HG02610 (cell line): Measurements from ENCODE around the gene SPA17.
A peak's percentile ranks its signal among the peaks of the same experiment; 100 is the strongest.

Experiments
- ATAC-seq: cut with Tn5 transposase; IDR thresholded peaks from one replicate; pipeline ENCODE4 v1.9.1; 2021; ENCODE audit warnings: mild to moderate bottlenecking, moderate library complexity; ENCODE audit not compliant: unreplicated experiment

SPA17 gene

DNA sequence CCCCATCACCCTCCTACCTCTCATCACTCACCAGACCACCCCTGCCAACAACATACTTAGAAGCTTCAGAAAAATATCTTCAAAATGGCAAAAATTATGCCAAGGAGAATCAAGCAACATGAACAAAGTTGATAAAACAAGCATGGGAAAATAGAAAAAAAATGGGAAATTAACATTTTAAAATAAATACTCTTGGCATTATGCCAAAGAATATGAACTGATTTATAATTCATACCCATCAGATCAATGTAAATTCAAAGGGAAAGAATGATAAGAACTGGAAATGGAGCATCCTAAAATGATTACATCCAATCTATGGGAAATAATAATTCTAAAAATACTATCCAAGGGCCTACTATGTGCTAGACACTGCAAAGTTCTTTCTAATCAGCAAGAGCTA is 12.2 kb upstream of the SPA17 start:
- no peak for ATAC-seq

DNA sequence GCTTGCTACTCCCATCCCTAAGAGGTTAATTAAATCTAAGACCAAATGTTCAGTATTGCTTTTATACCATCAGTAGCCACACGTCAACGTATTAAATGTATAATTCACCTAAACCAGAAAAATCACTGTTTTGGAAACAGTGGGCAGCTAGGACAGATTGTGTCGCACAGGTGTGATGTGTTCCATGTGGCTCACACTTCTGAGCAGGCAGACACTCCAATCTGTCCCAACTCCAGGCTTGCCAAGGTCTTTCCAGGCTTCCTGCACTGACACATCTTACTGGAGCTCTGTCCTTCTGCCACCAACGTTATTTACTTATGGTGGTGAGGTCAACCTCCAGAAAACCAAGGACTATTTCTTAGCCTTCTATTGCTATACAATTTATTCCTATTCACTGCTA is 11.6 kb upstream of the SPA17 start:
- no peak for ATAC-seq

DNA sequence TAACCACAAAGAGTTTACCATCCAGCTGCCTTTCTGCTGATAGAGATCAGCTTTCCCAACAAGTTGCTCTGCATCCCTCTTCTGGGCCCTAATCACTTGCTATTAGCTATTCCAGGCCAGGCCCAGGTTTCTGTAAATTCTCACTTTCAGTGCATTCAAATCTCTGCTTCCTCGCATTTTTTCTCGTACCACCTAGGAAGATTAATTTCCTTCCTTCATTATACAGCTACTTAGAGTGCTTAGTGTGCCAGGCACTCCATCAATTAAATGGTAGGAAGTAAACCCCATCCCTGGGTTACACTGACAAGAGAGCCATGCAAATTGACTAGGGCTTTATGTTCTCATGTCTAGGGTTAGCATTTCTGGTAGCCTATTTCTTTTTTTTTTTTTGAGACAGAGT is 9.8 kb upstream of the SPA17 start:
- ATAC-seq: no peak

DNA sequence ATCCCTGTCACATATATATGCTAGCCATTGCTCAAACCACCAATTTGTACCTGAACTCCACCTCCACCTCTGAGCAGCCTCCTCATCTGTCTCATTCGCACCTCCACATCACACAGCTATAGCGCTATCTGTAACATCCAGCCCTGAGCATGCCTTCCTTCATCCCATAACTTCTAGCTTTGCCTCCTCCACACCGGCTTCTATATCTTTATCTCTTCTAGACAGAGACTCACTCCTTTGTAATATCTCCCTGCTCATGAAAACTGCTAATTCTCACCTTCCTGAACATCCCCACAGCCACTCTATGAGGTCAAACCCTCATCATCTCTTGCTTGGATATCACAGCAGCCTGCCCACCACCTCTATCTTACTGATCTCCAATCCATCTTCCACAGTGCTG is 6.1 kb upstream of the SPA17 start:
- ATAC-seq: no peak

DNA sequence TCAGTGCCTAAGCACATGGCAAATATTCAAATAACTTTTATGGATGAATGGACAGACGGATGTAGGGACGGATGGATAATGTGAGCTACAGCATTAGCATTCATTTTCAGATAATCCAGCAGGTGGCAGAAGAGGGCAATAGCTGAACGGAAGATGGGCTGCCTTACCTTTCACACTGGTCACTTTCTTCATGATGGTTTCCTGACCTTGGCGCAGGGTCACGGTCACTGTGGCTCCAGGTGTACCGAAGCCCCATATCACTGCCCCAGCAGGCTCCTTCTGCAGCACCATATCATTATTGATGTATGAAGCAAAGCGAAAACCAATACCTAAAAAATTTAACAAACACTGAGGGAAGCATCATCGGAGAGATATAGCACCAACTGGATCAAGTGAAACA is 4.5 kb upstream of the SPA17 start:
- peak; percentile 28 for ATAC-seq

DNA sequence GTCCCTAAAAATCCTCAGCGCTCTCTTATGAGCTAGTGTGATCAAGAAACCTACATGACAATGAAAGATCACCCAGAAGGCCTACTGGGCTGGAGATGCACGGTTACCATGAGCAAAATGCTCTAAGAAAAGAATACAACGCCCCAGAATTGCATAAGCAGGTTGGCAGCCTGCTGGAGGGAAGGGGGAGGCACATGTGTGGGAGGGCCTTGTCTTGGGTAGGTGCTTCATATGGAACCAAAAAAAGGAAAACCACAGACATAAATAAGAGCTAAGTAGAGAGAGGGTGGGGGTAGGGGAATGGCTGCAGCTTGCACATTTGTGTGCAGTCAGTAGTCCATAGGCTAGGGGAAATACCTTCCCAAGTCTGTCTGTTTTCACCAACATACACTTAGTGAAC is 3.0 kb upstream of the SPA17 start:
- no peak for ATAC-seq

DNA sequence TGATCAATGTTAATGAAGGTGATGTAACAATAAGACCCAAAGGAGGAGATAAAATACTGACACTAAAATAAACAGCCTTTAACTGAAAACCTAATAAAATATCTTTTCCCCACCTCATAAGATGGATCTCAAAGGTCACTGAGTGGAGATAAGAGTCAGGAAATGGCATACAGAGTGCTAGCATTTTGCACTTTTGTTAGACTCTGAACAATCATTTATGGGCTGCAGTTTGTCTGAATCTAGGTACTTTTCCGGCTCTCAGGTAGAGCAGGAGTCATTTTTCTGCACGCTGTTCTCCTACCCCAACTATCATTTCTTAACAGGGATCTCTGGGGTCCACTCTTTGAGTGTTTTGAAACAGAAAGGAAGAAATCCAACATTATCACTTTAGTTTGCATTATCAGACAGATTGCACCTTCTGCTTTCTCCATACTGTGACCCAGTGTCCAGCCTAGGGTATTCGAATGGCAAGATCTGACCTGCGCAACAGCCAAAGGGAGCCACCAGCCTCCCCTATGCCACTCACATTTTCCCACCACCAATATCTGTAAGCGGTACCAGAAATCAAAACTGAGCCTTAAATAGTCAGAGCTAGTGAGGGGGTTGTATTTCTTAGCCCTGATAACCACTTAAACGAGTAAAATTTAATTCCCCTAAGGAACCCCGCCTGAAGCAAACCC is 1.0 kb upstream of the SPA17 start:
- ATAC-seq: no peak

DNA sequence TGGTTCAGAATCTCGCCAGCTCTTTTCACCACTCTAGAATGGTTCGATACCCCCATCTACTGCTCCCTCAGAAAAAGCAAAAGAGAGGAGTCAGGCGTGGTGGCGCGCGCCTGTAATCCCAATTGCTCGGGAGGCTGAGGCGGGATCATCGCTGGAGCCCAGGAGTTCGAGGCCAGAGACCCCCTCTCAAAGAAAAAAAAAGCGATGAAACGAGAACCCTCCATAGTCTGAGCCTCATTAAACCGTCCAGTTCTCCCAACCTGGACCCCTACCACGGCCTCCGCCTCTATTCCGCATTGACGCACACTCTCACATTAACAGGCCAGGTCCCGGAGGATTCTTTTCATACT is 439 bp downstream of the SPA17 start:
- ATAC-seq: no peak

DNA sequence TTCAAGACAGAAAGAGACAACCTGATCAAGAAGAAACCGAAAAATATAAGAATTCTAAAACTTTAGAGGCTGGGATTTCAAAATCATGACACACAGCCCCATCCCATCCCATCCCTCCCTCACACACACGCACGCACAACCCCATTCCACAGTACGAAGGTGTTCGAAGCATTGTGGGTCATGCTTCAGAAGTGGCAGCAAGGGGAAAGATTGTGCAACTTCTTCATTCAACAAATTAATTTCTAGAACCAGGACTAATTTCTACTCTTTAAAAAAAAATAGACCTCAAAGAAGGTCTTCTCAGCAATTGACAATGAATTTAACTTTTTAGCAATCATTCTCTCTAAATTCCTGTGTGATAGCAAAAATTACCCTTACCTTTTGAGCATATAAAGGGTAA is 867 bp downstream of the SPA17 start:
- ATAC-seq: no peak

DNA sequence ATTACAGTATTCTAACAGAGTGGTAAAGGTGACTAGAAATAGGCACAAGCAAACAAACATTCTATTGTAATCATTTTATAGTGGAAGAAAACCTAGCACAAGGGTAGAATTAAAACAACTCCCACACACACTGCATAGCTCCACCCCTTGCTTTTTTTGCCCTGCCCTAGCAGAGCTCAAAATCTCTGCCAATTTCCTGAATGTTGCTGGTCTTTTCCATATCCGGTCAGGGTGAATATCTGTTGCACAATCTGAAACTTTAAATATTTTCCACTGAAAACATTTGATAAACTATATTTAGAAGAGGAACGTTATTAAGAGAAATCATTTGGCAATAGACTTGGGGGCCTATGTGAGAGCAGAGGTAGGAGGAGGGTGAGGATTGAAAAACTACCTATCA is 2.7 kb downstream of the SPA17 start:
- no peak for ATAC-seq

DNA sequence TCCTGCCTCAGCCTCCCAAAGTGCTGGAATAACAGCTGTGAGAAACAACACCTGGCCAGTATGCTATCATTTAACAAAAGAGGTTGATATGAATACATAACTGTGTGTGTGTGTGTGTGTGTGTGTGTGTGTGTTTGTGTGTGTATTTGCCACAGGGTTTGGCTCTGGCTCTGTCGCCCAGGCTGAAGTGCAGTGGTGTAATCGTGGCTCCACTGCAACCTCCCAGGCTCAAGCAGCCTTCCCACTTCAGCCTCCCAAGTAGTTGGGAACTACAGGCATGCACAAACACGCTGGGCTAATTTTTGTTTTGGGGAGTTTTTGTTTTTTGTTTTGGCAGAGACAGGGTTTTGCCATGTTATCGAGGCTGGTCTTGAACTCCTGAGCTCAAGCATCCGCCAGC is 4.7 kb downstream of the SPA17 start:
- no peak for ATAC-seq

DNA sequence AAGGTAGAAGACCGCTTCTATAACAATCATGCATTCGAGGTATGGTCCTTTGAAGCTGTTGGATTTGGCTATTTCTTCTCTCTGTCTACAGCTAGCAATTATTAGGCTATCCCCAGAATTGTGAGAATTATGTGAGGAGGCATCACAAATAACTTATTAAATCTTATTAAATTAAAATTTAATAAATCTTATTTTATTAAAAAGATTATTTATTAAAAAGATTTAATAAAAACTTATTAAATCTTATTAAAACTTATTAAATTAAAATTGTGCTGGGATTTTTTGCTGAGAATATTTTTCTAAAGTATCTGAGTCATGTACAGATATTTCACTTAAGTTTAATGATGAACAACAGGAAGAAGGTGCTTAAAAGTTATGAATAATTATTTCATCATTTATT is 7.7 kb downstream of the SPA17 start:
- ATAC-seq: no peak

DNA sequence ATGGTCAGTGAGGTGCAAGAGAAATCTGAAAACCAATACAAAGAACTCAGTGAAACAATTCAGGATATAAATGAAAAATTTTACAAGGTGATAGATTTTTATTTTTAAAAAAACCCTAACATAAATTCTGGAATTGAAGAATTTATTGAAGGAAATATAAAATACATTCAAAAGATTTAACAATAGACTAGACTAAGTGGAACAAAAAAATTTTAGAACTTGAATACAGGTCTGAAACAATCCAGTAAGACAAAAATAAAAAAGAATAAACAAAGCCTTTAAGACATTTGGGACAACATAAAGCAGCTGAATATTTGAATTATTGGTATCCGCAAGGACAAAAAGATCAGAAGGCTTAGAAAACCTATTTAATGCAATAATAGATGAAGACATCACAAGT is 8.7 kb downstream of the SPA17 start:
- ATAC-seq: no peak

DNA sequence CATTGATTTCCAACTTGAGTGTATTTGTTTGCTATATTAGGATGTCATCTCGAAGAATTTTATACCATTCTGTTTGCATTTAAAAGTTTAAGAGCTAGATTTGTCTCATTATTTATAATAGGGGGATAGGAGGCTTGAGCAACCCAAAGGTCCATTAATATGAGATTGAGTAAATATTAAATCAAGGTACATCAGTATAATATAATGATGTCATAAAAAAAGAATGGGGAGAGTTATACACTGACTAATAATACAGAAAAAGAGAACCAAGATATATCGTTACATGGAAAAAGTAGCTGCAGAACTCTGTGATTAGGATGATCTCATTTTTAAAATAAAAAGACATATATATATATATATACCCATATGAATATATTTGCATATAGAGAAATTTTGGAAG is 19.4 kb downstream of the SPA17 start:
- no peak for ATAC-seq

DNA sequence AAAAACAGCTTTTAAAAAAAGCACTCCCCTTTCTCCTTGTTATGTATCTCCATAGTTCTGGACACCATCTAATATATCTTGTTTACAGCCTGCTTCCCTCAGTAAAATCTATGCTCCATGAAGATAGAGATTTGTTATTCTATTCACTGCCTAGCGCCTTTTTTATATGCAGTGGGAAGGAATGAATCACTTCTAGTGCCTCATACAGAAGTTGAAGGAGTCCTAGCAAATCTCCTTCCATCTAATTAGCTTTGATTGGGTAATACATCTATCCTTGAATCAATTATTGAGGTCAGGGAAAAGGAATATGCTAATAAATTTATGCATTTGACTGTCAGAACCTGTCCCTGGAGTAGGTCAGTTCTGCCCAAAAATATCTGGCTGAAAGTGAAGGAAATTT is 25.8 kb downstream of the SPA17 start:
- no peak for ATAC-seq

DNA sequence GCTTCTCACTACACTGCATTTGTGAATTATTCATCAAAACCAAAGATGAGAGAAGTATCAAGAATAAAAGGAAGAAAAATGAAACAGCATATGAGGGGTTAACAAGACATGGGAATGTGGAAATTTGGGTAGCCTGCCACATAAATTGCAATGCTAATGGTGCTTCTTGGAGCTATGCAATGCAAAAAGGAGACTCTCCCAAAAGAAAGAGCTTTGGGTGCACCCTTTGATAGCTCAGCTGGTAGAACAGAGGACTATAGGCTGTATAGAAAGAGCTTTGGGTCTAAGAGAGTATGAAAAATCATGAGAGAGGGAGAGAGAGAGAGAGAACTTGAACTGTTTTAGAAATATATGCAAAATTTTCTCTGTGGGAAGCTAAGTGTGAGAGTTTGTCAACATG is 26.3 kb downstream of the SPA17 start:
- ATAC-seq: no peak

DNA sequence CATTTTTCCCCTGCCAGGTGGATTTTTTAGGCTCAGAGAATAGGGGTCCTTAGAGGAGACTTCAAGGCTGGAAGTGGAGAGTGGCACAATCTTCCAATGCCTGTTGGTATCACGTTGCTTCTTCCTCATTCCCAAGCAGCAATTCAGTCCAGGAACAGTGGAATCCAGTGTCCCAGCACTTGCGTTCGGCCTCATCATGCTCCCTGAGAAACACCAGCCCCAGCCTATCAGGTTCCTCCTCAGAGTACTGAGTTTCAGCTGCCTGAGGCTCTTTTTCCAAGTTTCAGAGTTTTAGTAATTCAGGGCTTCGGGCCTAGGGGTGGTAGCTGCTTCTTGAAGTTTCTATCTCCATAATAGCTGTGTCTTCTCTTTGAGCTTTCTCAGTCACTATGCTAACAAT is 34.1 kb downstream of the SPA17 start:
- ATAC-seq: no peak

DNA sequence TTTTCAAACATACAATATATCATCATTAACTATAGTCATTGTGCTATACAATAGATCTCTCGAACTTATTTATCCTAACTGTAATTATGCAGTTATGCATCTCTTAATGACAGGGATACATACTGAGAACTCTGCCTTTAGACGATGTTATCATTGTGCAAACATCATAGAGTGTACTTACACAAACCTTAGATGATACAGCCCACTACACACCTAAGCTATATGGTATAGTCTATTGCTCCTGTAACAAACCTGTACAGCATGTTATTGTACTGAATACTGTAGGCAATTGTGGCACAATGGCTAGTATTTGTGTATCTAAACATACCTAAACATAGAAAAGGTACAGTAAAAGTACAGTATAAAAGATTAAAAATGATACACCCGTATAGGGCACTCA is 38.7 kb downstream of the SPA17 start:
- ATAC-seq: no peak

DNA sequence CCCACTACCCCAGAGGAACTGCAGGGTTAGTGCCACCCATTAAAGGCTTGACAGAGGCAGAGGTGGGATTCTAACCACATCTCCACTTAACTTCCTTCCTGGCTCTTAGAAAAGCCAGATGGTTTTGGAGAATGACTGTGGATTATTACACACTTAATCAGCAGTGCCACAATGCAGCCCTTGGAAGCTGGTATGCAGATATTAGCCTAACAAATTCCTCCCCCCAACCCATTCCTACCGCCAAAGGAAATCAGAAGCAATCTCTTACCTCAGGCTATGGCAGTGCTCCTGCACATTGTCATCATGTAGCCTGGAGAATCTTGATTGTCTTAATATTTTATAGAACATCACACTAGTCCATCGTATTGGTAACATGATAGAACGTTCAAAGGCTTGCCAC is 42.9 kb downstream of the SPA17 start:
- ATAC-seq: no peak

DNA sequence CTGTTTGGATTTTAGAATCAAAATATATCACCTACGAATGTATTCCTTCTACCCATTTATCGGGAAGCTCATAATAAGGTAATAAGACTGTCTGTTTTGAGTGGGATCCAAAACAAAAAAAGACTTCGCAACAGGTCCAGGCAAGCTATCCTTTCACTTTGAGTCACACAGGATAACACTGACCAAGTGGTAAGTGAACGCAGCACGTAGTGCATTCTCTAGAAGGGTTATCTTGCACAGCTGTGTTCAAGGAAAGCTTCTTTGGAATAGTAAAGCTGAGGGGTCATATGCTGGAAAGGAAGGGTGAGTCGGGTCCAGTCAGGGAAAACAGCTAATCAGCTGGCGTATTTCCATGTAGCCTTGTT is 43.7 kb downstream of the SPA17 start:
- no peak for ATAC-seq

DNA sequence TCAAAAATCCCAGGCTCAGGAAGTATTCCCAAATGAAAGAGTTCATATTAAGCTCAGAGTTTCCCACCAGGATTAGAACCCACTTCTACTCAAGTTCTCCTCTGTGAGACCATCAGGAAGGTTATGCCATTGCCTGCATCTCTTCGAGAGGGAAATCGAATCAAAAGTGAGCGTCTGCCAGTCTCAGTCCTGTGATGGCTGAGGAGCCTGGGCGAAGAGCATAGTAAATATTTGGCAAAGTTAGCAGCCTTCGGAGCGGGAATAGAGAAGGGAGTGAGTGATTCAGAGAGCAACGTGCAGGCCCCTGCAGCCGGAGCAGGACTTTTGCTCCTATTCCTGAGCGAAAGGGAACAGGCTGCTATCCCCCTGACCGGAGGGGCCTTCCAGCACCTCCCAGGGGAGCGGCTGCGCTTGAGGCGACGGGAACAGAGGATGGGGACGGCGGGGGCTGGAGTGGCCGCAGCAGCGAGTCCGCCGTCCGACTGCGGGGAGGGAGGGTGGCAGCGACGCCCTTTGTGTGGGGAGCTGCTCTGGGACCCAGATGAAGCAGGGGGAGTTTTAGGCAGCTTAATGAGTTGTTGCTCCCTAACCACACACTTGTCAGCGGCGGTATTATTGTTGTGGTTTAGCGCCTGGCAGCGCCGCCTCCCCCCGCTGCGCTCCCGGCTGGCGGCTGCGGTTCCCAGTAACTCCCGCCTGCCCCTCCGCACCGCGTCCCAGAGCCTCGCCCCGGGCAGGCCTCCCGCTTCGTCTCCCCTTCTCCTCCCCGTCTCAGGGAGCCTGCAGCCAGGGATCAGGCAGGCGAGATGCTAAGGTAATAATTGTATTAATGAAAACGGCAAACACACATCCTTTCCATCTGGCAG is 44.3 kb downstream of the SPA17 start:
- peak; percentile 40 for ATAC-seq

DNA sequence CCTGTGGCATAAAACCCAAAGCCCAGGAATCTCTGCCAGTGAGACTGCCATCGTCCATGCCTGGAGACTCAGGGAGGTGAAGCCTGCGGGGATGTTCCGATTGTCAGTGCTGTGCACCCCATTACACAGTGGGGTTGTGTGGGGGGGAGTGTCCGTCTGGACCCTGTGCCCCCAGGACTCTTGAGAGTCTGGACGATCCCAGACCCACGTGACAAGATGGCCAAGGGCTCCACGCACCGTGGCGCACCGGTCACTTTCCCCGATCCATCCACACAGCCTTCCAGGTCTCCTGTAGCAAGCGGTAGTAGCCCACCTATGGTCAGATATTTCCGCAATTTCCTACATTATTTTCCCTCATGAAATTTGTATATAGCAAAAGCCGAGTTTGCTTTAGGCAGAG is 45.1 kb downstream of the SPA17 start:
- no peak for ATAC-seq

DNA sequence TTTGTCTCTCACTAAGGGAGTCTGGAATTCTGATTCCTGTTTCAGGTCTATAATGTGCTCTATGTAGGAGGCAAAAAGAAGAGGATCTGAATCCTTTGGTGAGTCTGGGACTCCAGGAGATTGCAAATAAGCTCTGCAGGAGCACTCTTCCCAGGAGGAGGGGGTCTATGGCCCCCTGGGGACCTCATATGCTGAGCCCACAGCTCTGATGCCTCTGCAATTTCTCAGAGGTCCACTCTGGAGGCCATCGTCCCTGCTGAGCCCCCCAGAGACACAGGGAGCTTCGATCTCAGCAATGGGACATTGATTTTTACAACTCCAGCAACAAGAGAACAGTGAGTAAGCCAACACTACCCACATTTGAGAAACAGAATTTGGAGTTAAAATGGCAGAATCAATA is 45.8 kb downstream of the SPA17 start:
- ATAC-seq: no peak
